H1 (cell line): ENCODE data around the gene KRTAP10-8. TPM values are rescaled to one million over a fixed set of nuclear protein-coding genes. Genes with fewer than 3 reads are reported as not detected.

Experiments used
- CTCF ChIA-PET: fragments of 300-600 bp; sonication (Branson Sonifier 250); formaldehyde crosslinking; loops from one replicate; lab custom pipeline; 2021; ENCODE audit not compliant: partially characterized antibody; lab: Charles Lee
- POLR2A ChIA-PET: fragments of 300-600 bp; sonication (Branson Sonifier 250); formaldehyde crosslinking; loops from one replicate; lab custom pipeline; 2021; ENCODE audit warnings: inconsistent platforms; ENCODE audit not compliant: partially characterized antibody; lab: Charles Lee
- DNase-seq, 2 experiments: peaks; one replicate each; pipeline versions ENCODE4 v3.0.0 to v3.0.0-alpha.2; 2010 to 2022; ENCODE audit warnings: low spot score in 2 of 2, low read depth in 1 of 2, mixed read lengths in 1 of 2
- FAIRE-seq: peaks from 2 replicates; lab custom pipeline; 2011; peaks lifted over from hg19 to GRCh38; lab: Jason Lieb, UNC
- H2AFZ ChIP-seq: 2 replicates; pipeline ENCODE4 v1.8.1; 2012; ENCODE audit warnings: low read length, inconsistent platforms
- H2AK5ac ChIP-seq: 2 replicates; pipeline ENCODE4 v1.6.1; 2013; ENCODE audit warnings: low read depth, low read length
- H2BK120ac ChIP-seq: replicated peaks from 2 replicates; pipeline ENCODE3; 2013; ENCODE audit warnings: low read depth, low read length, inconsistent platforms
- H2BK12ac ChIP-seq: 2 replicates; pipeline ENCODE4 v1.6.1; 2013; ENCODE audit warnings: low read depth, low read length
- H2BK15ac ChIP-seq: 2 replicates; pipeline ENCODE4 v1.6.1; 2013; ENCODE audit warnings: low read length
- H2BK20ac ChIP-seq: 2 replicates; pipeline ENCODE4 v1.6.1; 2013; ENCODE audit warnings: low read length
- H2BK5ac ChIP-seq: 2 replicates; pipeline ENCODE4 v1.6.1; 2013; ENCODE audit warnings: low read depth, low read length
- H3K14ac ChIP-seq: 2 replicates; pipeline ENCODE4 v1.6.1; 2013; ENCODE audit warnings: inconsistent platforms; ENCODE audit not compliant: insufficient read length
- H3K18ac ChIP-seq: 2 replicates; pipeline ENCODE4 v1.6.1; 2013; ENCODE audit warnings: low read length; ENCODE audit errors: extremely low read depth
- H3K23ac ChIP-seq: 2 replicates; pipeline ENCODE4 v1.6.1; 2013; ENCODE audit warnings: inconsistent platforms; ENCODE audit not compliant: insufficient read length
- H3K23me2 ChIP-seq: 2 replicates; pipeline ENCODE4 v1.6.1; 2013; ENCODE audit warnings: low read depth, low read length
- H3K27ac ChIP-seq: 2 replicates; pipeline ENCODE4 v1.6.1; 2011; ENCODE audit warnings: low read depth, low read length, inconsistent platforms
- H3K27me3 ChIP-seq, 4 experiments: replicated peaks in 1 of 4; 1 replicate in 1 of 4; 2 replicates in 3 of 4; pipeline versions ENCODE4 v1.6.1 to v1.8.1; 2011 to 2013; ENCODE audit warnings: low read length in 3 of 4, mild to moderate bottlenecking in 3 of 4, inconsistent platforms in 2 of 4, mixed read lengths in 2 of 4, moderate library complexity in 1 of 4; ENCODE audit not compliant: control insufficient read depth in 3 of 4, insufficient read depth in 3 of 4; ENCODE audit errors: extremely low read depth in 1 of 4
- H3K36me3 ChIP-seq, 4 experiments: 2 replicates each; pipeline versions ENCODE4 v1.6.1 to v1.8.1; 2011 to 2013; ENCODE audit warnings: mild to moderate bottlenecking in 4 of 4, low read length in 3 of 4, moderate library complexity in 2 of 4, control low read depth in 1 of 4, inconsistent platforms in 1 of 4; ENCODE audit not compliant: insufficient read depth in 4 of 4, control insufficient read depth in 2 of 4
- H3K4ac ChIP-seq: replicated peaks from 2 replicates; pipeline ENCODE3; 2013; ENCODE audit warnings: low read length, low read depth, mixed read lengths, inconsistent platforms; ENCODE audit not compliant: insufficient read length
- H3K4me1 ChIP-seq, 4 experiments: replicated peaks in 1 of 4; 1 replicate in 1 of 4; 2 replicates in 3 of 4; pipeline versions ENCODE4 v1.6.1 to v1.8.1; 2011 to 2013; ENCODE audit warnings: low read length in 3 of 4, inconsistent platforms in 2 of 4, mixed read lengths in 1 of 4; ENCODE audit not compliant: insufficient read depth in 4 of 4, control insufficient read depth in 3 of 4
- H3K4me2 ChIP-seq, 2 experiments: 2 replicates each; pipeline versions ENCODE4 v1.6.1 to v1.8.1; 2011 to 2013; ENCODE audit warnings: low read depth in 2 of 2, low read length in 2 of 2, control low read depth in 1 of 2, inconsistent platforms in 1 of 2, mild to moderate bottlenecking in 1 of 2; ENCODE audit not compliant: insufficient read depth in 1 of 2
- H3K4me3 ChIP-seq, 4 experiments: fragments of 200-600, 300-600 bp in 1 of 4; sonication (generic), shearing (Covaris generic), sonication (Bioruptor Twin) in 1 of 4; 2 replicates each; pipeline versions ENCODE4 v1.5.1 to v1.8.1; 2011 to 2016; ENCODE audit warnings: low read length in 4 of 4, low read depth in 3 of 4, control low read depth in 2 of 4, inconsistent platforms in 2 of 4, mild to moderate bottlenecking in 2 of 4, mixed read lengths in 1 of 4, moderate library complexity in 1 of 4; ENCODE audit not compliant: insufficient read depth in 2 of 4; ENCODE audit errors: extremely low read depth in 1 of 4
- H3K56ac ChIP-seq: replicated peaks from 2 replicates; pipeline ENCODE3; 2013; ENCODE audit warnings: low read depth, mild to moderate bottlenecking, mixed read lengths, low read length, inconsistent platforms; ENCODE audit not compliant: insufficient read length
- H3K79me1 ChIP-seq: 2 replicates; pipeline ENCODE4 v1.6.1; 2013; ENCODE audit warnings: low read depth, low read length, control low read depth
- H3K79me2 ChIP-seq, 2 experiments: 2 replicates each; pipeline versions ENCODE4 v1.6.1 to v1.8.1; 2012 to 2013; ENCODE audit warnings: low read length in 2 of 2, mild to moderate bottlenecking in 2 of 2, inconsistent platforms in 1 of 2; ENCODE audit not compliant: insufficient read depth in 2 of 2, control insufficient read depth in 1 of 2
- H3K9ac ChIP-seq, 4 experiments: replicated peaks in 1 of 4; 1 replicate in 1 of 4; 2 replicates in 3 of 4; pipeline versions ENCODE4 v1.6.1 to v1.8.1; 2011 to 2013; ENCODE audit warnings: low read depth in 3 of 4, low read length in 3 of 4, control low read depth in 2 of 4, mild to moderate bottlenecking in 2 of 4, moderate library complexity in 2 of 4, inconsistent platforms in 1 of 4; ENCODE audit errors: extremely low read depth in 1 of 4
- H3K9me3 ChIP-seq, 2 experiments: 2 replicates each; pipeline versions ENCODE4 v1.6.1 to v1.8.1; 2012 to 2013; ENCODE audit warnings: mild to moderate bottlenecking in 2 of 2, moderate library complexity in 2 of 2, control low read depth in 1 of 2, inconsistent platforms in 1 of 2, low read depth in 1 of 2, low read length in 1 of 2, mixed read lengths in 1 of 2; ENCODE audit not compliant: insufficient read depth in 2 of 2
- H4K20me1 ChIP-seq, 2 experiments: replicated peaks in 1 of 2; 2 replicates each; pipeline versions ENCODE3 to v1.8.1; 2011 to 2013; ENCODE audit warnings: inconsistent platforms in 2 of 2, low read length in 2 of 2, mild to moderate bottlenecking in 1 of 2; ENCODE audit not compliant: insufficient read depth in 2 of 2, control insufficient read depth in 1 of 2
- H4K5ac ChIP-seq: 2 replicates; pipeline ENCODE4 v1.6.1; 2013; ENCODE audit warnings: low read length, low read depth, mixed read lengths, inconsistent platforms; ENCODE audit not compliant: insufficient read length
- H4K8ac ChIP-seq: 2 replicates; pipeline ENCODE4 v1.8.0; 2013; ENCODE audit warnings: mild to moderate bottlenecking, moderate library complexity, low read length, inconsistent platforms; ENCODE audit not compliant: insufficient read depth; ENCODE audit errors: extremely low read depth
- H4K91ac ChIP-seq: replicated peaks from 2 replicates; pipeline ENCODE3; 2013; ENCODE audit warnings: low read length, mixed read lengths, inconsistent platforms; ENCODE audit not compliant: insufficient read length
- RAD21 ChIP-seq, 2 experiments: IDR thresholded peaks in 1 of 2; conservative IDR thresholded peaks in 1 of 2; 2 replicates each; pipeline ENCODE4 v1.6.1; 2011; ENCODE audit warnings: low read depth in 2 of 2, low read length in 2 of 2, improper control_type of control experiment in 1 of 2, inconsistent platforms in 1 of 2, mild to moderate bottlenecking in 1 of 2, moderate library complexity in 1 of 2
- WGBS, 2 experiments: shearing (Covaris generic) in 1 of 2; methylation state at CpG; one replicate each; pipeline versions ENCODE4 v1.1.6 to v1.1.7; 2013 to 2015; ENCODE audit warnings: low lambda C conversion rate in 2 of 2, mixed read lengths in 2 of 2, inconsistent platforms in 1 of 2, low coverage in 1 of 2, missing lambda C conversion rate in 1 of 2; ENCODE audit not compliant: insufficient replicate concordance in 2 of 2, insufficient coverage in 1 of 2, insufficient read length in 1 of 2; ENCODE audit errors: extremely low coverage in 1 of 2, missing lambda C conversion rate in 1 of 2; 5-methylcytosine and 5-hydroxymethylcytosine counted together
- polyA plus RNA-seq, 7 experiments: library from polyadenylated mRNA; depleted of rRNA in 3 of 7; stranded (reverse) in 5 of 7; unstranded in 2 of 7; fragments of >200 nt in 5 of 7; fragments of 200-250 nt in 2 of 7; gene quantifications; 1 replicate in 5 of 7; 2 replicates in 1 of 7; 4 replicates in 1 of 7; pipeline versions ENCODE4 v1.2.1 to v1.2.3, GENCODE V29; 2011 to 2013; ENCODE audit warnings: missing spikeins in 2 of 7, mixed read lengths in 2 of 7
- total RNA-seq: library from RNA; stranded (reverse); fragmentation: NEBNext Ultra II Directional; extraction: Animal tissue kit (Norgen Biotek cat#: 25700); gene quantifications from 2 replicates; pipeline ENCODE4 v1.2.1, GENCODE V29; 2021
- TF ChIP-seq, protein P1 (sequence below): IDR thresholded peaks from 2 replicates; pipeline ENCODE4 v1.6.1; 2012; ENCODE audit warnings: low read length, inconsistent platforms
- TF ChIP-seq, protein P2 (sequence below), 3 experiments: IDR thresholded peaks; 1 replicate in 2 of 3; 2 replicates in 1 of 3; pipeline versions ENCODE4 v1.5.1 to v1.6.1; 2011; ENCODE audit warnings: low read length in 3 of 3, mild to moderate bottlenecking in 3 of 3, inconsistent platforms in 2 of 3, low read depth in 1 of 3, moderate library complexity in 1 of 3; ENCODE audit not compliant: insufficient read depth in 1 of 3; ENCODE audit errors: control extremely low read depth in 1 of 3

Gene KRTAP10-8
- total and polyA plus RNA-seq, 2 of the 8 experiments (the other 6 are each of a cell fraction or from before 2014, with no cell fraction given) = not detected

DNA sequence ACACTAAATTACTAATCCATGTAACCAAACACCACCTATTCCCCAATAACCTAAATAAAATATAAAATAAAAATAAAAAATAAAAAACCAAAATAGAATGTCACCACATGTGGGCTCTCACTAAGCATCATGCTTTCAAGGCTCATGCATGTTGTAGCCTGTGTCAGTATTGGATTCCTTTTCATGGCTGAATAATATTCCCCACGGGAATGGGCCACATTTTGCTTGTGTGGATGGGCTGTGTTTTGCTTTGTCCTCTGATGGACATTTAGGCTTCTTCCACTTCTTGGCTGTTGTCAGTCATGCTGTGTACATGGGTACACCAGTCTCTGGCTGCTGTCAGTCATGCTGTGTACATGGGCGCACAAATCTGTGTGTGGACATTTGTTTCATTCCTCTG is 22.8 kb upstream of the KRTAP10-8 start:
- Histone ChIP-seq H3K4ac (no peak overlapping the region), H3K14ac (no peak overlapping the region), H4K20me1 (no peaks in the 10 kb centered on the region), H3K56ac (no peak overlapping the region), H3K9me3 (no peaks in the 10 kb centered on the region), H2BK5ac (no peak overlapping the region), H3K36me3 (no peaks in the 10 kb centered on the region; a peak in 1 of 8 replicates), H4K8ac (no peak overlapping the region), H3K4me1 (peaks cover 2 to 15% (median 6%) of the 10 kb centered on the region in 4 experiments), H3K4me3 (no peak overlapping the region), H2AFZ (no peak overlapping the region), H3K18ac (no peak overlapping the region), H2BK20ac (no peak overlapping the region), H2BK120ac (no peak overlapping the region), H2BK12ac (no peak overlapping the region; the same call in 1 of the 2 replicates), H3K23ac (no peak overlapping the region), H3K27ac (no peak overlapping the region), H3K23me2 (0 out of 2 replicates have a peak, but pooled peaks cover 4% of the 10 kb centered on the region), H3K27me3 (no peaks in the 10 kb centered on the region), H3K4me2 (no peak overlapping the region), H4K91ac (peak overlapping the region; percentile 17), H4K5ac (no peak overlapping the region), H3K79me1 (no peaks in the 10 kb centered on the region), H2AK5ac (no peak overlapping the region), H3K79me2 (no peaks in the 10 kb centered on the region), H2BK15ac (no peak overlapping the region), H3K9ac (no peak overlapping the region)
- DNase-seq (no peak), FAIRE-seq (no peak)
- CTCF ChIA-PET = no interaction called here
- 91% methylated on average over 2 of the region's 2 CpGs; no CpG with 5 or more reads in 1 of the 2 experiments for WGBS, 2 experiments
- POLR2A ChIA-PET = no interaction called here
- TF ChIP-seq RAD21 (IDR thresholded peaks at IDR 0.05 in 1 of 2, conservative IDR thresholded peaks at IDR 0.05 in 1 of 2; ENCODE audit: low read depth in 2 of 2, low read length in 2 of 2) = no peak
- TF ChIP-seq, protein P1, sequence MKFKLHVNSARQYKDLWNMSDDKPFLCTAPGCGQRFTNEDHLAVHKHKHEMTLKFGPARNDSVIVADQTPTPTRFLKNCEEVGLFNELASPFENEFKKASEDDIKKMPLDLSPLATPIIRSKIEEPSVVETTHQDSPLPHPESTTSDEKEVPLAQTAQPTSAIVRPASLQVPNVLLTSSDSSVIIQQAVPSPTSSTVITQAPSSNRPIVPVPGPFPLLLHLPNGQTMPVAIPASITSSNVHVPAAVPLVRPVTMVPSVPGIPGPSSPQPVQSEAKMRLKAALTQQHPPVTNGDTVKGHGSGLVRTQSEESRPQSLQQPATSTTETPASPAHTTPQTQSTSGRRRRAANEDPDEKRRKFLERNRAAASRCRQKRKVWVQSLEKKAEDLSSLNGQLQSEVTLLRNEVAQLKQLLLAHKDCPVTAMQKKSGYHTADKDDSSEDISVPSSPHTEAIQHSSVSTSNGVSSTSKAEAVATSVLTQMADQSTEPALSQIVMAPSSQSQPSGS = no peak
- TF ChIP-seq, protein P2, sequence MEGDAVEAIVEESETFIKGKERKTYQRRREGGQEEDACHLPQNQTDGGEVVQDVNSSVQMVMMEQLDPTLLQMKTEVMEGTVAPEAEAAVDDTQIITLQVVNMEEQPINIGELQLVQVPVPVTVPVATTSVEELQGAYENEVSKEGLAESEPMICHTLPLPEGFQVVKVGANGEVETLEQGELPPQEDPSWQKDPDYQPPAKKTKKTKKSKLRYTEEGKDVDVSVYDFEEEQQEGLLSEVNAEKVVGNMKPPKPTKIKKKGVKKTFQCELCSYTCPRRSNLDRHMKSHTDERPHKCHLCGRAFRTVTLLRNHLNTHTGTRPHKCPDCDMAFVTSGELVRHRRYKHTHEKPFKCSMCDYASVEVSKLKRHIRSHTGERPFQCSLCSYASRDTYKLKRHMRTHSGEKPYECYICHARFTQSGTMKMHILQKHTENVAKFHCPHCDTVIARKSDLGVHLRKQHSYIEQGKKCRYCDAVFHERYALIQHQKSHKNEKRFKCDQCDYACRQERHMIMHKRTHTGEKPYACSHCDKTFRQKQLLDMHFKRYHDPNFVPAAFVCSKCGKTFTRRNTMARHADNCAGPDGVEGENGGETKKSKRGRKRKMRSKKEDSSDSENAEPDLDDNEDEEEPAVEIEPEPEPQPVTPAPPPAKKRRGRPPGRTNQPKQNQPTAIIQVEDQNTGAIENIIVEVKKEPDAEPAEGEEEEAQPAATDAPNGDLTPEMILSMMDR (IDR thresholded peaks at IDR 0.05; ENCODE audit: control extremely low read depth in 1 of 3, insufficient read depth in 1 of 3, low read depth in 1 of 3, low read length in 3 of 3) = no peak
